ENCODE results near the gene KCTD1. TPM values are rescaled to one million over a fixed set of nuclear protein-coding genes. Genes with fewer than 3 reads are reported as not detected.

KCTD1 gene
- total and polyA plus RNA-seq, 4 donors: 4.0 to 17.5 (median 9.2) TPM

DNA sequence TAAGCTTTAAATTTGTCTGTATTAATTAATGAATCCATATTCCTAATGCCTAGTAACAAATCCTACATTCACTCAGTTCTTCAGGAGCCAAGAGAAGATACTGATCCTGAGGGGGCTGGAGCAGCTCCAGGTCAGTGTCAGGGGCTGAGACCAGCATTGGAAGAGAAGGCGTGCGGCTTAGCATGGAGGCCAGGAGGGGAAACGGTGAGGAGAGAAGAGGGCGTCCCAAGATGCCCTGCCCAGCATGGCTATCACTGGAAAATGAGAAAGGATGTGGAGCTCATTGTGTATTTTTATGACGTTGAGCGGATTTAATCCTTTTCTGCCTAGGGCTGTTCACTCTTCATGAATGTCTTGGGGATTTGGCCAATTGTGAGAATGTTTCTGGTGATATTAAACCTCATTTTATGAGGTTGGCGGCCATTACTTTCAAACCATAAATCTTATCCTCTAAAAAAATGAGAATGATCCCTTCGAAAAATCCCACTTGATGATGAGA is 131.7 kb downstream of the KCTD1 start:
- Histone ChIP-seq H3K9ac (ENCODE audit: insufficient read depth in 1 of 2, low read length in 2 of 2) (no peak overlapping the region), H3K27me3 (ENCODE audit: control insufficient read depth in 3 of 3, insufficient read depth in 3 of 3, low read length in 2 of 3) (no peaks in the 10 kb centered on the region), H3K36me3 (ENCODE audit: control insufficient read depth in 4 of 4, insufficient read depth in 4 of 4, low read length in 4 of 4) (no peaks in the 10 kb centered on the region), H3K4me1 (ENCODE audit: control insufficient read depth in 5 of 5, insufficient read depth in 5 of 5, low read length in 5 of 5) (no peaks in the 10 kb centered on the region), H3K9me3 (ENCODE audit: control insufficient read depth in 4 of 4, insufficient read depth in 3 of 4, low read length in 3 of 4) (peaks cover 0 to 1% (median 0%) of the 10 kb centered on the region in 4 donors), H3K27ac (ENCODE audit: low read depth in 1 of 2, low read length in 1 of 2) (no peak overlapping the region), H3K4me3 (no peak overlapping the region)
- ATAC-seq (ENCODE audit: insufficient read depth, low FRiP score) (no peak), DNase-seq (no peak)
- 94 to 97% methylated on average over 8 of the region's 8 CpGs for WGBS, 2 donors
- no peak for TF ChIP-seq CTCF (IDR thresholded peaks at IDR 0.05; ENCODE audit: control extremely low read depth, extremely low read depth)

GRCh38 chr18:26415631-26416030 is 132.7 kb downstream of the KCTD1 start:
- Histone ChIP-seq H3K4me1 (ENCODE audit: control insufficient read depth in 5 of 5, insufficient read depth in 5 of 5, low read length in 5 of 5) (no peaks in the 10 kb centered on the region), H3K4me3 (no peak overlapping the region), H3K27me3 (ENCODE audit: control insufficient read depth in 3 of 3, insufficient read depth in 3 of 3, low read length in 2 of 3) (no peaks in the 10 kb centered on the region), H3K9ac (ENCODE audit: insufficient read depth in 1 of 2, low read length in 2 of 2) (no peak overlapping the region), H3K36me3 (ENCODE audit: control insufficient read depth in 4 of 4, insufficient read depth in 4 of 4, low read length in 4 of 4) (no peaks in the 10 kb centered on the region), H3K9me3 (ENCODE audit: control insufficient read depth in 4 of 4, insufficient read depth in 3 of 4, low read length in 3 of 4) (no peaks in the 10 kb centered on the region), H3K27ac (ENCODE audit: low read depth in 1 of 2, low read length in 1 of 2) (no peak overlapping the region)
- TF ChIP-seq CTCF (IDR thresholded peaks at IDR 0.05; ENCODE audit: control extremely low read depth, extremely low read depth): no peak
- ATAC-seq (ENCODE audit: insufficient read depth, low FRiP score): no peak
- WGBS, 2 donors: 70 to 75% methylated on average over 7 of the region's 7 CpGs
- DNase-seq: no peak

GRCh38 chr18:26414901-26415440 is 133.4 kb downstream of the KCTD1 start:
- H3K9me3 ChIP-seq (ENCODE audit: control insufficient read depth in 4 of 4, insufficient read depth in 3 of 4, low read length in 3 of 4): no peaks in the 10 kb centered on the region
- DNase-seq: no peak
- no peaks in the 10 kb centered on the region for H3K4me1 ChIP-seq (ENCODE audit: control insufficient read depth in 5 of 5, insufficient read depth in 5 of 5, low read length in 5 of 5)
- H3K36me3 ChIP-seq (ENCODE audit: control insufficient read depth in 4 of 4, insufficient read depth in 4 of 4, low read length in 4 of 4): no peaks in the 10 kb centered on the region
- 45 to 52% methylated on average over 4 of the region's 4 CpGs for WGBS, 2 donors
- no peak for TF ChIP-seq CTCF (IDR thresholded peaks at IDR 0.05; ENCODE audit: control extremely low read depth, extremely low read depth)
- H3K27me3 ChIP-seq (ENCODE audit: control insufficient read depth in 3 of 3, insufficient read depth in 3 of 3, low read length in 2 of 3): no peaks in the 10 kb centered on the region
- no peak overlapping the region for H3K4me3 ChIP-seq
- no peak for ATAC-seq (ENCODE audit: insufficient read depth, low FRiP score)
- H3K27ac ChIP-seq (ENCODE audit: low read depth in 1 of 2, low read length in 1 of 2): no peak overlapping the region
- no peak overlapping the region for H3K9ac ChIP-seq (ENCODE audit: insufficient read depth in 1 of 2, low read length in 2 of 2)

GRCh38 chr18:26409091-26409490 is 139.3 kb downstream of the KCTD1 start:
- no peaks in the 10 kb centered on the region for H3K36me3 ChIP-seq (ENCODE audit: control insufficient read depth in 4 of 4, insufficient read depth in 4 of 4, low read length in 4 of 4)
- H3K4me3 ChIP-seq: no peak overlapping the region
- no peak for TF ChIP-seq CTCF (IDR thresholded peaks at IDR 0.05; ENCODE audit: control extremely low read depth, extremely low read depth)
- no peak overlapping the region for H3K9ac ChIP-seq (ENCODE audit: insufficient read depth in 1 of 2, low read length in 2 of 2)
- 67 to 82% methylated on average over 4 of the region's 4 CpGs for WGBS, 2 donors
- H3K27me3 ChIP-seq (ENCODE audit: control insufficient read depth in 3 of 3, insufficient read depth in 3 of 3, low read length in 2 of 3): no peaks in the 10 kb centered on the region
- ATAC-seq (ENCODE audit: insufficient read depth, low FRiP score) (no peak), DNase-seq (no peak)
- H3K4me1 ChIP-seq (ENCODE audit: control insufficient read depth in 5 of 5, insufficient read depth in 5 of 5, low read length in 5 of 5): no peaks in the 10 kb centered on the region
- no peaks in the 10 kb centered on the region for H3K9me3 ChIP-seq (ENCODE audit: control insufficient read depth in 4 of 4, insufficient read depth in 3 of 4, low read length in 3 of 4)
- H3K27ac ChIP-seq (ENCODE audit: low read depth in 1 of 2, low read length in 1 of 2): no peak overlapping the region
